ENCODE measurements around the gene SGSM2. TPM values are rescaled to one million over a fixed set of nuclear protein-coding genes. Genes with fewer than 3 reads are reported as not detected.
A peak's percentile ranks its signal among the peaks of the same experiment; 100 is the strongest.

SGSM2 gene
- total RNA-seq, 1 donor, result 29.8 TPM

GRCh38 chr17:2336215-2336851, 968 bp upstream of the SGSM2 start, which contains the start of gene TSR1:
Gene TSR1, minus strand, starts transcription at chr17:2336457. Its CDS starts 30 bp downstream, at chr17:2336427.
- peak within 1 kb of the TSS; percentile 97 for H3K4me3 ChIP-seq (ENCODE audit: low read depth, low read length)
- peak; percentile 92 for DNase-seq (ENCODE audit: low read depth)
- TF ChIP-seq CTCF (IDR thresholded peaks at IDR 0.05; ENCODE audit: insufficient read depth, low read depth, low read length), result peak; percentile 18

- peak overlapping the region; percentile 97 for H3K4me3 ChIP-seq (ENCODE audit: low read depth, low read length)
- TF ChIP-seq CTCF (IDR thresholded peaks at IDR 0.05; ENCODE audit: insufficient read depth, low read depth, low read length), result no peak
- peak; percentile 60 for DNase-seq (ENCODE audit: low read depth)
These were observed 428 bp downstream of the SGSM2 start for GRCh38 chr17:2337544-2338314.

GRCh38 chr17:2338315-2338657, 985 bp downstream of the SGSM2 start:
- TF ChIP-seq CTCF (IDR thresholded peaks at IDR 0.05; ENCODE audit: insufficient read depth, low read depth, low read length), result no peak
- DNase-seq (ENCODE audit: low read depth), result peak; percentile 20

GRCh38 chr17:2343421-2343820, 6.1 kb downstream of the SGSM2 start:
- DNase-seq (ENCODE audit: low read depth), result no peak
- TF ChIP-seq CTCF (IDR thresholded peaks at IDR 0.05; ENCODE audit: insufficient read depth, low read depth, low read length), result no peak
- H3K4me3 ChIP-seq (ENCODE audit: low read depth, low read length), result no peak overlapping the region

More at GRCh38 chr17:2338315-2338657, 985 bp downstream of the SGSM2 start:
- peak overlapping the region; percentile 97 for H3K4me3 ChIP-seq (ENCODE audit: low read depth, low read length)

GRCh38 chr17:2344528-2344927, 7.2 kb downstream of the SGSM2 start:
- peak; percentile 7 for DNase-seq (ENCODE audit: low read depth)

GRCh38 chr17:2346475-2346874, 9.2 kb downstream of the SGSM2 start:
- DNase-seq (ENCODE audit: low read depth), result no peak
- H3K4me3 ChIP-seq (ENCODE audit: low read depth, low read length), result no peak overlapping the region
- TF ChIP-seq CTCF (IDR thresholded peaks at IDR 0.05; ENCODE audit: insufficient read depth, low read depth, low read length), result no peak

More at GRCh38 chr17:2344528-2344927, 7.2 kb downstream of the SGSM2 start:
- no peak overlapping the region for H3K4me3 ChIP-seq (ENCODE audit: low read depth, low read length)
- no peak for TF ChIP-seq CTCF (IDR thresholded peaks at IDR 0.05; ENCODE audit: insufficient read depth, low read depth, low read length)

Measured in fibroblast of villous mesenchyme (primary cell).